SH-SY5Y (cell line): ENCODE measurements around the gene TRIM17.

ENCODE experiments used
- GATA2 ChIP-seq: IDR thresholded peaks from 2 replicates; pipeline ENCODE4 v1.6.1; 2011; ENCODE audit warnings: mild to moderate bottlenecking, low read depth, low read length
- GATA3 ChIP-seq: IDR thresholded peaks from 2 replicates; pipeline ENCODE4 v1.6.1; 2011; ENCODE audit warnings: low read depth, mild to moderate bottlenecking, low read length, moderate library complexity

DNA sequence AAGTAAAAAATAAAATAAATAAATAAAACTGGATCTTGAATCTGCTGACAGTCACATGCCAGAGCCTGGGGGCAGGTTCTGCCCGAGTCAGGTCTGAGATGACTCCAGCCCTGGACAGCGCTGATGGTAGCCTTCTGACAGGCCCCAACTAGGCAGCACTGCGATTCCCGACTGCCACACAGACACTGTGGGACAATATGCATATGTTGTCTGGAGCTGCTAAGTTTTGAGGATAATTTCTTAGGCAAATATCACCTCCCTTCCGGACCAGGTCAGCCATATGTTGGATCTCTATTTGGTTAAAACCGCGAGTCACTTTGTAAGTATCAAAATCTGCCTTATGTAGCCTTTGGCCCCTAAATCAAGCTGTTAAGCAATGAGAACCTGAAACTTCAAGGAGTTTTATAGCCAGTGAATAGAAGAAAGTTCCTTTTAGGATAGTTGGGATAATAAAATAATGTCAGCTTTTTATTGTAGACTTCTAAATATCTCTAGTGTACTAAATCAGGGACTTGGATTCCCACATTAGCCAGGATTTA lies 20.8 kb upstream of the TRIM17 start:
- TF ChIP-seq GATA2 (no peak), GATA3 (no peak)
